ENCODE data around the gene NDUFB4.

NDUFB4 gene

GRCh38 chr3:120640231-120640630 lies 44.1 kb downstream of the NDUFB4 start:
- CTCF ChIA-PET: no interaction called here
- POLR2A ChIA-PET: no interaction called here
- Histone ChIP-seq H3K9me3 (ENCODE audit: control insufficient read depth, insufficient read depth, low read depth, low read length) (no peaks in the 10 kb centered on the region), H3K4me1 (ENCODE audit: control insufficient read depth, insufficient read depth, low read length) (no peaks in the 10 kb centered on the region), H3K4me3 (ENCODE audit: low read depth, low read length) (no peak overlapping the region), H3K36me3 (ENCODE audit: control insufficient read depth in 2 of 2, insufficient read depth in 1 of 2, low read length in 2 of 2) (no peaks in the 10 kb centered on the region), H3K27ac (ENCODE audit: extremely low read depth, low read depth, low read length) (no peak overlapping the region)
- TF ChIP-seq ZFP37 (tag by site-specific recombination; IDR thresholded peaks at IDR 0.05) (no peak), ZNF488 (tag by site-specific recombination; IDR thresholded peaks at IDR 0.05) (no peak), ZNF274 (IDR thresholded peaks at IDR 0.05; ENCODE audit: low read length) (no peak), ZNF274 (tag by site-specific recombination; IDR thresholded peaks at IDR 0.05; ENCODE audit: borderline replicate concordance) (no peak), ZNF701 (tag by site-specific recombination; IDR thresholded peaks at IDR 0.05) (no peak), AEBP2 (tag by site-specific recombination; IDR thresholded peaks at IDR 0.05; ENCODE audit: borderline replicate concordance) (no peak), PBX3 (CRISPR knock-in tag; IDR thresholded peaks at IDR 0.05) (no peak), ZNF248 (tag by site-specific recombination; IDR thresholded peaks at IDR 0.05) (no peak)

GRCh38 chr3:120641696-120642246 lies 45.6 kb downstream of the NDUFB4 start:
- no peak for TF ChIP-seq TCF7L2 (IDR thresholded peaks at IDR 0.05; ENCODE audit: borderline replicate concordance, low read depth, low read length)
- no peak for TF ChIP-seq ZNF768 (tag by site-specific recombination; IDR thresholded peaks at IDR 0.05)
- H3K9me3 ChIP-seq (ENCODE audit: control insufficient read depth, insufficient read depth, low read depth, low read length): no peaks in the 10 kb centered on the region
- no peaks in the 10 kb centered on the region for H3K4me1 ChIP-seq (ENCODE audit: control insufficient read depth, insufficient read depth, low read length)
- POLR2A ChIA-PET: no interaction called here
- CTCF ChIA-PET: interaction anchor here (0.8 kb wide), 1 partner anchor 11 kb away, joined by 3 read pairs; no protein-coding TSS in a partner anchor
- H3K36me3 ChIP-seq (ENCODE audit: control insufficient read depth in 2 of 2, insufficient read depth in 1 of 2, low read length in 2 of 2): no peaks in the 10 kb centered on the region
- H3K4me3 ChIP-seq (ENCODE audit: low read depth, low read length): no peak overlapping the region
- H3K27ac ChIP-seq (ENCODE audit: extremely low read depth, low read depth, low read length): no peak overlapping the region

- no peak overlapping the region for H3K4me3 ChIP-seq (ENCODE audit: low read depth, low read length)
- H3K9me3 ChIP-seq (ENCODE audit: control insufficient read depth, insufficient read depth, low read depth, low read length): no peaks in the 10 kb centered on the region
- TF ChIP-seq ZNF416 (tag by site-specific recombination; IDR thresholded peaks at IDR 0.05) (no peak), ZNF600 (tag by site-specific recombination; IDR thresholded peaks at IDR 0.05) (no peak), ZNF777 (tag by site-specific recombination; IDR thresholded peaks at IDR 0.05; ENCODE audit: borderline replicate concordance) (no peak), ZFP41 (tag by site-specific recombination; IDR thresholded peaks at IDR 0.05; ENCODE audit: borderline replicate concordance) (no peak), ZNF221 (tag by site-specific recombination; IDR thresholded peaks at IDR 0.05; ENCODE audit: borderline replicate concordance) (no peak), ZNF239 (tag by site-specific recombination; IDR thresholded peaks at IDR 0.05) (no peak), ZNF174 (tag by site-specific recombination; IDR thresholded peaks at IDR 0.05) (no peak), OSR2 (tag by site-specific recombination; IDR thresholded peaks at IDR 0.05) (no peak), SP2 (tag by site-specific recombination; IDR thresholded peaks at IDR 0.05) (no peak), ZSCAN23 (tag by site-specific recombination; IDR thresholded peaks at IDR 0.05) (no peak), ZBTB1 (tag by site-specific recombination; IDR thresholded peaks at IDR 0.05) (no peak), ZNF624 (tag by site-specific recombination; IDR thresholded peaks at IDR 0.05) (no peak), ZNF114 (tag by site-specific recombination; IDR thresholded peaks at IDR 0.05) (no peak), ZNF510 (tag by site-specific recombination; IDR thresholded peaks at IDR 0.05; ENCODE audit: insufficient replicate concordance) (no peak), ZNF2 (tag by site-specific recombination; IDR thresholded peaks at IDR 0.05) (no peak), ZNF202 (tag by site-specific recombination; IDR thresholded peaks at IDR 0.05; ENCODE audit: borderline replicate concordance) (no peak), ZNF121 (tag by site-specific recombination; IDR thresholded peaks at IDR 0.05) (no peak)
- POLR2A ChIA-PET: no interaction called here
- no peaks in the 10 kb centered on the region for H3K36me3 ChIP-seq (ENCODE audit: control insufficient read depth in 2 of 2, insufficient read depth in 1 of 2, low read length in 2 of 2)
- CTCF ChIA-PET: interaction anchor here (0.8 kb wide), 1 partner anchor 12 kb away, joined by 3 read pairs; no protein-coding TSS in a partner anchor
- H3K27ac ChIP-seq (ENCODE audit: extremely low read depth, low read depth, low read length): no peak overlapping the region
- H3K4me1 ChIP-seq (ENCODE audit: control insufficient read depth, insufficient read depth, low read length): no peaks in the 10 kb centered on the region
Measured at GRCh38 chr3:120642368-120642948, 46.3 kb downstream of the NDUFB4 start.

Measured in HEK293 (cell line).